Measurements from ENCODE around the gene BTBD9. TPM values are rescaled to one million over a fixed set of nuclear protein-coding genes. Genes with fewer than 3 reads are reported as not detected.

BTBD9 gene
- total RNA-seq, 1 experiment from 2014 or later: 11.3 TPM

DNA sequence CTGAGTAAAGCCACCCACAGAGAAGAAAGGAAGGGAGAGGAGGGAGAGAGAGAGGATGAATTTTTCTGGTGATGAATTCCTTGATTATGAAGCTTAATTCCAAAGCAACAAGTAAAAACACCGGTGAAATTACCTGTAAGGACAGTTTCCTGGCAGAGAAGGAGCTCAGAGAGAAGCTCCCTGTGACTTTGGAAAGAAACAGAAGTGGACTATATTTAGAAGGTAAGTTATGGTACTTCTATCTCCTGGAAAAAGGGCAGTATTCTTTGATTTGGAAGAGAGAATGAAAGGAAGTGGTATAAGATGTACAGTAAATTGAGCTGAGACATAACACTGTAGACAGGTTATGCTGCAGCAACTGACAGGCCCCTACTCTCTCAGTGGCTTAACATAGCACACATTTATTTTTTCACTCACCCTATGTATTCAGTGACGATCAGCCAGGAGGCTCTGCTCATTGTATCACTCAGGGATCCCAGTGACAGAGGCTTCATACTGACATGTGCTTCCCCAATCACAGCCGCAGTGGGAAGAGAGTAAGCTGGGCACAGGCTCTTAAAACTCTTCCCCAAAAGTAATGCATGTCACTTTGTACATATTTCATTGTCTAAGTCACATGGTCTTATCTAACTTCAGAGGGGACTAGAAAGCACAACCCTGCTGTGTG lies 349.5 kb downstream of the BTBD9 start:
- DNase-seq (ENCODE audit: low read depth): no peak

- no peak for DNase-seq (ENCODE audit: low read depth)
Observed at GRCh38 chr6:38287487-38287886, 352.2 kb downstream of the BTBD9 start.

- DNase-seq (ENCODE audit: low read depth): no peak
Observed at GRCh38 chr6:38284802-38285394, 354.8 kb downstream of the BTBD9 start.

DNA sequence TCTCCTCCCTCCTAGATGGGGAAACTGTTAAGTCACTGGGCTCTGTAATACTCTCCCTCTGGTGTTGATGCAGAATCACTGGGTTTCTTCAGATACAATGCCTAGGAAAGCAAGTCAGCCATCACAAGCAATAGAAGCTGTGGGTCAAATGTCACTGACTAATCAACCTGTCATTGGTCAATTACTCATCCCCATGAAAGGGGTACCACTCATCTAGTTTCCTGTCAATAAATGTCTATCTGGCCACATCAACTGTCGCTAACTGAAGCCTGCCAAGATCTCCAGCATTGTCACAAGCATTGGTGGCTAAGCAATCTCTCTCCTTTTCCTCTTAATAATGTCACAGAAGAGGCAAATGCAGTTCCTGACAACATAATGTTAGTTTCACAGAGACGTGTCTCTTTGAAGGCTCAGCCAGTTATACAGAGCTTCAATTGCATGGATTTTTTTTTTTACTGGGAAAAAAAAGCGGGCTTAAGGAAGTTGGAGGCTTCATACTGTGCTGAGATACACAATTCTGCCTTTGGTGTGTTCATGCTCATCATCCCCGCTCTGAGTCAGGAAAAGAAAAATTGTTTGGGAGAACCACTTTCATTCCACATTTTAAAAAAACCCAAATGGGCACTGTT lies 355.9 kb downstream of the BTBD9 start:
- DNase-seq (ENCODE audit: low read depth): peak; percentile 90

DNA sequence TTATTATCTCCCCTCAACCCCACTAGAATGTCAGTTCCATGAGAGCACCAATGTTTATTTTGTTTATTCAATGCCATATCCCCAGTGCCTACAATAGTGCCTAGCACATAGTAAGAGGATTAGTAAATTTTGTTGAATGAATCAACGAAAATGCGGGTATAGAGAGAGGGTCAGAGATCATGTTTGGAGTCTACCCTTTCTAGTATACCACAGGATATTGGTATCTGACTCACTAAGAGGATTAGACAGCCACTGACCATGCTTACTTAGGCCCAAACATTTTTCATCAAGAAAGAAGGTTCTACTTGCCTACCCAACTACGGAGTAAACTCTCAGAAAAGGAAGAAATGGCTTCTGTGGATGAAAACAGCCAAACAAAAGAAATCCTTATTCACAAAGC lies 356.8 kb downstream of the BTBD9 start:
- peak; percentile 70 for DNase-seq (ENCODE audit: low read depth)

DNA sequence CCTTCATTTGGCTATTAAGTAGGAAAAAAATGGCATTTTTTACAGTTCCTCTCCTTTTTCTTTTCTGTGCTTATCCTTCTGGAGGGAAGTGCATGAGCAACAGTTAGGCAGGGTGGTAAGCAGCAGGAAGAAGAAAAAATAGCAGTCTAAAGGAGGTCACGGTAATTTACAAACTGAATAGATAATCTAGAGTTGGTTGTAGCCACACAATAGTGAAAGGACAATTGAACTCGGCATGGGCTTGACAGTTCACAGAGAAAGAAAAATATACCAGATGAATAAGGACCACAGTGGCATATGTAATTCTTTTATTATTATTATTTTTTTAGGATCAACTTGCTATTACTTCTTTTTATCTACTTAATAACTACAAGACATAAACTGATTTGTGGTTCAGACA lies 358.6 kb downstream of the BTBD9 start:
- DNase-seq (ENCODE audit: low read depth): no peak

DNA sequence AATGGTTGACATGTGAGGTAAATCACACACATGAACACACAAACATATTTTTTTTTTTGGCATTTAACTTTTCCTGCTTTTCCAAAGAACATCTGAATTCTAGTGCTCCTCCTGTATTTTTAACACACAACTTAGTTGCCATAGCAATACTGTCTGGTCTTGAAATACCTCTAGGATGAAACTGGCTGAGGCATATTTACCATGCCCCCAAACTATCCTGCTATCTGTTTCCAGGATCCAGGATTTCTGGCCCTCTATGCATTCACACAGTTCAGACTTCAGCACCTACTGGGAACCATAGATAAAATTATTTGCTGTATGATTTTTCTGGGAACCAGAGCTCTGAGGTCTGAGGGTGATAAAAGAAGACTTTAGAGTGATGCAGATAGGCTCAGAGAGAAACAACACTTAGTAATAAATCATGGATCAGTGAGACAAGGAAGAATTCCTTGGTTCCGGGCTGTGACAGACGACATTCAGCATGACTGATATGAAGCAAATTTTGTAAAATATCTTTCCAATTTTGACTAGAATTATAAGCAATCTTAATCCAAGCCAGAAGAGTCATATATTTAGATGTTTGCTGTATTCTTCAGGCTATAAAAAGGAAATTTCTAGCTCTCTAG lies 359.7 kb downstream of the BTBD9 start:
- DNase-seq (ENCODE audit: low read depth): peak; percentile 42

- DNase-seq (ENCODE audit: low read depth): peak; percentile 40
Observed at GRCh38 chr6:38279423-38279822, 360.3 kb downstream of the BTBD9 start.

GRCh38 chr6:38273325-38273724 lies 366.4 kb downstream of the BTBD9 start:
- peak; percentile 90 for DNase-seq (ENCODE audit: low read depth)

DNA sequence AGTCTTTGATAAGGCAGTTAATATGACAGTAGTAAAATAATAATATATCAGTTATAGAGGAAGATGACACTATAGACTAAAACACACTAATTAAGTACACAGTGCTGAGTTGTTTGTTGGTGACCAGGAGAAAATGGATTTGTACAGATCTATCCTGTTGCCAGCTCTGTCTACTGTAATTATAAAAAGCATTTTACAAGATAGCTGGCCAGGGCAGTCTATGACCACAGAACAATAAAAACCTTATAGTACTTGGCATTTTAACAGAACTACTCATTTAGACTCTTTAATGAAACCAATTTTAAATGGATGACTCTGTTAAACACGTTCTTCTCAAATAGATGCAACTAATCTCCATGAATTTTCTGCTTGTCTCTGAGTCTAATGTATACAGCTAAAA lies 367.5 kb downstream of the BTBD9 start:
- DNase-seq (ENCODE audit: low read depth): peak; percentile 78

DNA sequence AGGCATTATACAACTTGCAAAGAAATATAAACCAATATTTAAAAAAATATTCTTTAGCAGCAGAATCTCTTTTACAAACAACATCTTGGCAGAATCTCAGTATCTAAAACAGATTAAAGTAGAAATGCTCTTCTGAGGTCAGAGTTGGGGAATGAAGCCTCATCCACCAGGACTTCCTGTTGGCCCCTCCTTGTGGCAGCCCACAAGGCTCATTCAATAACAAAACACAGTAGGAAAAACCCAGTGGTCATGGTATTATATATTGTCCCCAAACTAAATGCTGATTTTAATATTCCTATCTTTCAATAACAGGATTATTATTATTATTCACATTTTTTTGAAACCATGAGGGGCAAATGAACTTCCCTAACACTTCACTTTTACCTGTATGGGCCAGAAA lies 368.6 kb downstream of the BTBD9 start:
- DNase-seq (ENCODE audit: low read depth): peak; percentile 80

GRCh38 chr6:38270367-38270766 lies 369.4 kb downstream of the BTBD9 start:
- DNase-seq (ENCODE audit: low read depth): peak; percentile 86

- DNase-seq (ENCODE audit: low read depth): peak; percentile 69
Observed at GRCh38 chr6:38269461-38270172, 370.1 kb downstream of the BTBD9 start.

GRCh38 chr6:38268342-38268741 lies 371.4 kb downstream of the BTBD9 start:
- DNase-seq (ENCODE audit: low read depth): no peak

DNA sequence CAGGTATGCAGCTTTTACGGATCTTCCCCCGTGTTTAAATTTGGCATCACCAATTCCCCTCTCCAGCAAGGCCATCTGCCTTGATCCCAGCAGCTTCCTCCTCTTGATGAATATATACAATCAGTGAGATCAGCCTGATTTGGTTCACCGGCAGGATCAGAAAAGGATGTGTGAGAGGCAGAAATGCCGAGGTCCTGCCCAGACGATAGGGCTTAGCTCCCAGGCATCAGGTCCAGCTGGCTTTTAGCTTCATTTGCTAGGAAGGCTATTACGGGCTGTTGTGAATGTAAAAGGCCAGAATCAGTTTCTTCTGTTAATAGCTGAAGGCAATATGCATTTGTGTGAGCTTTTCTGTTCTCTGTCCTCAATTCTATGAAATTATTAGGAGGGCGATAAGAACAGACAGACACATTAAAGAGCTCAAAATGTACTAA lies 372.8 kb downstream of the BTBD9 start:
- DNase-seq (ENCODE audit: low read depth): peak; percentile 46

DNA sequence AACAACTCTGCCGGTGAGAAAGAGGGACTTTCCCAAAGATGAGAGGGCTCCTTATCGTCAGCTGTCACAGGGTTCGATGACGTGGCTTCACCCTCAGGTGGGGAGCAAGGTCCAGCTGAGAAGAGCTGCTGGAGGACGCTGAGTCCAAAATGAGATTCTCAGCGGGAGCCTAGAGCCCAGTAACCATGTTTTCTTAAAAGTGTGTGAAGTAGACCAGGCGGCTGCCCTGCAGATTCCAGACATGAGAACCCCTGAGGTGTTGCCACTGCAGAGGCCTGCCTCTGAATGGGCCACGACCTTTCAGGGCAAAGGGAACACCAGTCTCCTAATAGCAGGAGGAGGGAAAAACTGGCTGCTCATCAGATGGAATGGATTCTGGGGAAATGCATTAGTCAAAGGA lies 375.1 kb downstream of the BTBD9 start:
- DNase-seq (ENCODE audit: low read depth): peak; percentile 56

DNA sequence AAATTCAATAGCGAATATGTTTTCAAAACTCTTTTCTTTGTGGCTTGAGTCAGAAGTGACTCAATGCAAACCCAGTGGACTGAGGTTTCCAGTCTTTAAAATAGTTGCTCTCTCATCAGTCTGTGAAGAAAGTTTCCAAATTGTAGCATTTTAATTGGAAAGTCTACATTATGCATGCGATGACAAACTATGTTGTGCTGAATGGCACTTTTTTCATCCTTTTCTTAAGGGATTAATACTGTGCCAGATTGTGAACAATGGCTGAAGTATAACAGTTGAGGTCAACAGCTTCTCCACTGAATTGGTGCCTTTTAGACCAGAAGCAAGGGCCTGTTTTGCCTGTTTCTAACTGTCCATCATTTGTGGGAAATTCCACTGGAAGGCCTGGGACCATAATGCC lies 377.1 kb downstream of the BTBD9 start:
- peak; percentile 90 for DNase-seq (ENCODE audit: low read depth)

- peak; percentile 96 for DNase-seq (ENCODE audit: low read depth)
Observed at GRCh38 chr6:38262026-38262425, 377.7 kb downstream of the BTBD9 start.

GRCh38 chr6:38261626-38262025 lies 378.1 kb downstream of the BTBD9 start:
- DNase-seq (ENCODE audit: low read depth): no peak

DNA sequence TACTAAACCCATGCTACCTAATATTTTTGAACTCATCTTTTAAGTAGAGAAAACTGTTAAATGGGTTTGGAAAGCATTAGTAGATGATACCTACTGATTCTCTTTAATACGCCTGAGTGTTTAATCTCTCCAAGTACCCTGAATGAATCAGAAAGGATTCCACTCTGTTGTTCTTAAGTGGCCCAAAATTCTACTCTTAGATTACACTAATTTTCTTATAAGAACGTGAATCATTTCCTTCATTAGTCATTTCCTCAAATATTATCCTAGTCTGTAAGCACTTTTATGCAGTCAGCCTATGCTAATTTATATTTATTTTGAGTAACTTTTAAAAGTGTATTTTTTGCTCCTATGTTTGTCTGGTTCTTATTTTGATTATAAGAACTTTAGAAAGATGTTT lies 380.0 kb downstream of the BTBD9 start:
- DNase-seq (ENCODE audit: low read depth): peak; percentile 91

DNA sequence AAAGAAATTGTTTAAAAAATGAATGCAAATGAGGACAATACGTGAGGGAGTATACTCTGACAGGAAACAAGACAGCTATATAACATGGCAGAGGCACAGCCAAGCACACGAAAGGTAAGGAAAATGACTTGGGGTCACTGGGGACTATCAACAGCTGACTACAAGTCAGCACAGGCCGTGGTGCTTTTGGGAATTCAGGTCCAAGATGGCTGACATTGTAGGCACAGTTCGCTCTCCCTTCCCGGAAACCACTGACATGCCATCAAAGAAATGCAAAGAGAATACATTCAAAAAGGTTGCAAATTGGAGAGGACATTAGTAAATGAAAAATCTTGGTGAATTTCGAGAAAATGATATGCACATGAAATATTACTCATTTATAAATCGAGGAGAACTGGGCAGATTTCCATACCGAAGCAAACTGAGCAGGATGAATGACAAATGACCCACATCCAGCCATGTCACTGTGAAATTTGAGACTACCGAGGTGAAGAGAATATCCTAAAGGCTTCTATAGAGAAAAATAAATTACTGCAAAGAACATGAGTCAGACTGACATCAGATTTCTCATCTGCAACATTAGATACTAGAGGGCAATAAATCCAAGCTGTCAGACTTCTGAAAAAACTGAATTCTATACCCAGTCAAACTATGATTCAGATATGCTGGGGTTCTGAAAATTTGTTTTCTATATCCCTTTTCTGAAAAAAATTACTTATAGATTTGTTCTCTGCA lies 391.1 kb downstream of the BTBD9 start:
- peak; percentile 92 for DNase-seq (ENCODE audit: low read depth)

Data from M059J (cell line).